HTR-8/SVneo (cell line): Measurements from ENCODE around the gene KRT81.

Experiments used
- DNase-seq: peaks from one replicate; pipeline ENCODE4 v3.0.0; 2011; ENCODE audit warnings: low spot score, mixed read lengths; ENCODE audit not compliant: insufficient read length
- FAIRE-seq: peaks from 2 replicates; lab custom pipeline; 2011; peaks lifted over from hg19 to GRCh38; lab: Jason Lieb, UNC

KRT81 gene

GRCh38 chr12:52291267-52291935, at the start of gene KRT81:
KRT81 (minus strand) TSS chr12:52291534; CDS start chr12:52291465, 69 bp downstream.
- DNase-seq (no peak), FAIRE-seq (no peak)

DNA sequence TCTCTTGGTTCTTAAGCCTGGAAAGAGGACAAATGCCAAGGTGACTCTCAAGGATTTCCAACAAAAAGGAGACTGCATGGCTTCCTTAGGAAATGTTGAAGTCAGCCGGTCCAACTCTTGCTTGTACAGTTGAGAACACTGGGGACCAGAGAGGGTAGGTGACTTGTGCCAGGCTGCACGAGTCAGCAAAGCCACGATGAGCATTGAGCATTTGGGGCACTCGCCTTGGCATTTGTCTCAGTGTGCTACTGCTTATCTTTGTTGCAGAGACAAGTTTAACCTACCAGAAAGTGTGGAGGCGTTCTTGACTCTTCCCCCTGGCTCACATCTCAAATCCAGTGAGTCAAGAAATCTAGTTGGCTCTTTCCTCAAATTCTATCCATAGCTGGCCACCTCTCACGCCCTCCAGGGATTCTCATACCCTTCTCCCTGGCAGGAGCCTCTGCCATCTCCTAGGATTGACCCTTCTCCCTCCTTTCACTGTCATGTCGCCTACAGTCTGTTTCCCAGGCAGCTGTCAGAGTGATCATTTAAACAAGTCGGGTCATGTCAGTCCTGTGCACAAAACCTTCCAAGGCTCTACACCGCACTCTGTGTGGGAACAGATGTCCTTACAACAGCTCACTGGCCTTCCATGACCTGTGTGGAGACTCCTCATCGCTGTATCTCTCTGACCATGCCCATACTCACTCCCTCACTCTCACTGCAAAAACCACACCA, 47.1 kb upstream of the KRT81 start:
- FAIRE-seq (no peak), DNase-seq (no peak)

- FAIRE-seq (no peak), DNase-seq (no peak)
Observed at GRCh38 chr12:52337054-52337453, 45.7 kb upstream of the KRT81 start.

DNA sequence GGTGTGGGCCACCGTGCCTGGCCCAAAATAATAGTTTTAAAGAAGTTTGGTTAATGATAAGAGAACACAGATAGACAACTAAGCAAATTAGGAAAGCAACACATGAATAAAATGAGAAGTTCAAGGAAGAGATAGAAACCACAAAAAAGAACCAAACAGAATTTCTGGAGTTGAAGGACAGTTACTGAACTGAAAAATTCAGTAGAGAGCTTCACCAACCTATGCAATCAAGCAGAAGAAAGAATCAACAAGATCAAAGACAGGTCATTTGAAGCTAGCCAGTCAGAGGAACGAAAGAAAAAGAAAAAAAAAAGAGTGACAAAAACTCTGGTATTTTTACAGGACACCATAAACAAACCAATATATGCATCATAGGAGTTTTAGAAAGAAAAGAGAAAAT, 45.3 kb upstream of the KRT81 start:
- FAIRE-seq (no peak), DNase-seq (no peak)

DNA sequence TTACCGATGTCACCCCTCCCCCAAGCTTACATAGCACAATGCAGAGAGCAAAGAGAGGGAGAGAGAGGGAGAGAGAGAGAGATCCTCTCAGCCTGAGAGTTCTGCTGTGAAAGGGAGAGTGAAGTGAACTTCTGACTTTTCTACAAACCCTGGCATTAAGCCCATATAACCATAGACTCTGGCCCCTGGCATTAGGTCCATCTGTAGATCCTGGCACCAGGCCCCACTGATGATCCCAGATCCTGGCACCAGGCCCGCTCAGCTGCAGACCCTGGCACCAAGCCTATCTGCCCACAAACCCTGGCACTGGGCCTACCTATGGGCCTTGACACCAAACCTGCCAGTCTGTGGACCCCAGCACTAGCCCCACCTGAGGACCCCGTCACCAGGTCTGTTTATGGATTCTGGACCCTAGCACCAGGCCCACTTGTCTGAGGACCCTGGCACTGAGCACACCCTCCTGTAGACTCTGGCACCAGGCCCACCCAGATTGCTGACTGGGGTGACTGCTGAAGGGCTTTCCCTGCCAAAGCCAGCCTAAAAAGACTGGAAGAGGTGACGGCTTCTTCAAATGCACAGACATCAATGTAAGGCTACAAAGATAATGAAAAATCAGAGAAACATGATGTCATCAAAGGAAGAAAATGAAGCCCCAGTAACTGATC, 44.4 kb upstream of the KRT81 start:
- FAIRE-seq (no peak), DNase-seq (no peak)

- DNase-seq (no peak), FAIRE-seq (no peak)
Observed at GRCh38 chr12:52334185-52334584, 42.9 kb upstream of the KRT81 start.

GRCh38 chr12:52333321-52333720, 42.0 kb upstream of the KRT81 start:
- DNase-seq (no peak), FAIRE-seq (no peak)

DNA sequence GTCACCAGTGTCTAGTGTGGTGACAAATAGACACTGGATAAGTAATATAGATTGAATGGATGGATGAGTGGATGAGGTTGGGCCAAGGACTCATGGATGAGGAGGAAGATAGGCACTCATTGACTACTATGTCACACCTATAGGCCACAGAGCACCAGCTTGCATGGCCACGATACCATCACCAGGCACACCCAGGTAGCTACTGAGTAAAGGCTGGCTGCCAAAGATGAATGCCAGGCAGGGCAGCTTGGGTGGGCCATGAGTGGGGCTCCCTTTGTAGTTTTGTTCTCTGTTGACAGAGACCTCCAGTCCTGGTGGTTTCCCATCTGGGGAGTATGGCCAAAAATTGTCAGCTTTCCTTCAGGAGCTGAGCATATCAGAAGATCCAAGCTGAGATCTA, 41.0 kb upstream of the KRT81 start:
- DNase-seq (no peak), FAIRE-seq (no peak)

DNA sequence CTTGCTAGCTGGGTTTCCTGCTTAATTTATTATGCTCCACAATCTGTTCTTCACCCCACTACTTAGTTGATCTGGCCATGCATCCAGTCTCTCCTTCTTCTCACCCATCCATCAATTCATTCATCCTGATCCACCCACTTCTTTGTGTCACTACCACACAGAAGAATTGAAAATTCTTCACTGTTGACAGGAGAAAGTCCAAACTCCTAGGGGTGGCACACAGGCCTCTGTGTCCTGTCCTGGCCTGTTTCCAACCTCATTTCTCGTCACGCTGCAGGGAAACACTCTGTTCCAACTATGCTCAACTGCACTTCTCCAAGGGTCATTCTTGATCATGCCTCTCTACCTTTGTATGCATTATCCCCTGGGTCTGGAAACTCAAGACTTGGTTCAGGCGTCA, 40.5 kb upstream of the KRT81 start:
- no peak for FAIRE-seq
- no peak for DNase-seq

- no peak for DNase-seq
- no peak for FAIRE-seq
Observed at GRCh38 chr12:52331039-52331438, 39.7 kb upstream of the KRT81 start.

DNA sequence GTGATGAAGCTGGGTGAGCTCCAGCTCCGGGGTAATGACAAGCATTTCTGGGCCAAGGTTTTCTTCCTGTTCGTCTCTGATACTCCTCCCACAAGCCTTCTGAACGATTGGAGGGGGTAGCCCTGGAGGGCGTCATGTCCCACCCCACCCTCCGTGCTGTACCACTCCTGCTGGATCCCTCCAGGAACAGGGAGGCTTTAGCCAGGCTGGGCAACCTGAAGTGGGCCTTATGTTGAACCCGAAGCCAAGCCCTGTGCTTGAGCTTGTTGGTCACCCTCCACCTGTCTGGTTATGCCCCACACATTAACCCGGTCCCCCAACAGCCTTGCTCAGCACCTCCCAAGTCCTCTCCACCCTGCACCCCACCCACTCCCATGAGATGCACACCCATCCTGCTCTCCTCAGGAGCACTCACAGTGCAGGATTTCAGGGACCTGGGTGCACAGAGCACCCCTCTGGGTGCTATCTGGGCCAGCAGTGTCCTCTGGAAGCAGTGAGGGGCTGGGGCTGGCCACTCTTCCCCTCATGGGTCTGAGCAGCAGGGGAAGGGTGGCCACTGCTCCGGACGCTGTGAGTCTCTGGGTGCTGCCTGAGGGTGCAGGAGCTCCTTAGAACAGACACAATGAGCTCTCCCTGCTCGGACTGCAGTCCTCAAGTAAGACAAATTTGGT, 36.6 kb upstream of the KRT81 start:
- FAIRE-seq (no peak), DNase-seq (no peak)

DNA sequence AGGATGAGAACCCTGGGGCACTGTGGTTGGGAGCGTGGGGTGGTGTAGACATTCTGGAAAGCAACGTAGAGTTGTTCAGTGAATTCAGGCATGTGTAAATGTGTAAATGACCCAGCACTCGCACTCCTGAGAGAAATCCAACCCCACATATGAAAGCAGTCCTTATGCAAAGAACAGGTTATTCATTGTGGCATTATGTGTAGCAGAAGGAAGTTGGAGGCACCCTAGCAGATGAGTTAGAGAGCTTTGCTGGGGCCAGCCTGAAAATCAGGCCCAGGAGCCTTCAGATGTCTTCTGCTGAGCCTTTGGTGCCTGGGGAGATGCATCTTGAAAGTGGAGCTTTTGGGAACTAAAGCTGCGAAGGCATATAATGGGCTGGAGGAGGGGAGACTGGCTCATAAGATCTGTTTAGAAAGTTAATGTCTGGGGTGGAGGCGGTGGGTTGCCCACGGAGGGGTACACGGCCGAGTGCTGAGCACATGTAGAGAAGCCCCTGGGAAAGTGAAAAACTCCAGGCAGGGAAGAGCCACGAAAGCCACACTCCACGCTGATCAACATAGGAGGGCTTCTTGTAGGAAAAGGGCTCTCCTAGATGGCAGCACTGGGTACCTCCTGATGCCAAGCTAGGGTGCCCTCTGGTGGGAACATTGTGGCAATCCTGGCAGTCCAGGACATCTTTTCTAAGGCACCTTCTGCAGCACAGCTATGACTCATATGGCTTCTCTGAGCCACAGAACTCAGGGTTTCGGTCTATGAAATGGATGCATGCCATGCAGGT, 35.9 kb upstream of the KRT81 start:
- peak; percentile 82 for FAIRE-seq
- DNase-seq: peak; percentile 93

- FAIRE-seq (no peak), DNase-seq (no peak)
Observed at GRCh38 chr12:52324153-52324444, 32.8 kb upstream of the KRT81 start.

- FAIRE-seq (no peak), DNase-seq (no peak)
Observed at GRCh38 chr12:52323416-52324152, 32.2 kb upstream of the KRT81 start.

DNA sequence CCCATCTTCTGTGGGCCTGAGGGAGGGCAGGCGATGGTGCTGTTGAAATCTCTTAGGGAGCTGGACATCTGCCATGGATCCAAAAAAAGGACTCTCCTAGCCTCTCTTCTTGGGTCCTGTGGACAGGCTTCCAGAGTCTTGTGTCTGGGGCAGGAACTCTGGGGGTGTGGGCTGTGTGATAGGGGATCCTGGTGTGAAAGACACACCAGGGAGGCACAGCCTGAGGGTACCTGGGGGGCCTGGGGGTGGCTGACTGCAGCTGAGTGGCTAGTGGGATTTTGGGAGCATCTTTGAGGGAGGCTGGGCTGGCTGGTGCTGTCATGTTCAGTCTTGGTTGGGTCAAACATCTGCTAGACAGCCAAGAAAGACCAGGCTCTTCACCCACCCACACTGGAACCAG, 31.7 kb upstream of the KRT81 start:
- FAIRE-seq (no peak), DNase-seq (no peak)

DNA sequence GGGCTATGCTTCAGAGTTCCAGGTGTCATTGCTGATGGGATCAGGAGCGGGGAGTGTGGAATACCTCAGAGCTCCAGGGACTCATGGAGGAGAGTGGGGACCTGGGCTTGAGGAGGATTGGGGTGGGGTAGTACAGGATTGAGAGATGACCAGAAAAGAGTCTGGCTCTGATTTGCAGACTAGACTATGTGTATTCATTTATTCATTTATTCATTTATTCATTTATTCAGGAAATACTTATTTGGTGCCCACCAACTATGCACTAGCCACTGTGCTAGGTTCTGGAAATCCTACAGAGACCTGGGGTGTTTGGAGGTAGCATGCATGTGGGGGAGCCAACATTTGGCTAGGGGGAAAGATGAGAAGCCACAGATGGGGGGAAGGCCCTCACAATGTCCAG, 30.7 kb upstream of the KRT81 start:
- no peak for FAIRE-seq
- DNase-seq: no peak

GRCh38 chr12:52321418-52321817, 30.1 kb upstream of the KRT81 start:
- no peak for FAIRE-seq
- DNase-seq: no peak

- no peak for FAIRE-seq
- DNase-seq: no peak
Observed at GRCh38 chr12:52320784-52321400, 29.6 kb upstream of the KRT81 start, which contains the start of gene KRT83. KRT83 (minus strand) TSS chr12:52321398; CDS start chr12:52321335, 63 bp downstream.

- FAIRE-seq: no peak
- no peak for DNase-seq
Observed at GRCh38 chr12:52319097-52319496, 27.8 kb upstream of the KRT81 start.
